ENCODE measurements around the gene SLC35D1. TPM values are rescaled to one million over a fixed set of nuclear protein-coding genes. Genes with fewer than 3 reads are reported as not detected.

The SLC35D1 gene
- total RNA-seq, 1 donor from 2014 or later = 11.8 TPM

- H3K4me1 Mint-ChIP-seq = no peaks in the 10 kb centered on the region
- no peak overlapping the region for H3K27ac Mint-ChIP-seq (ENCODE audit: unreplicated experiment)
- H3K4me3 Mint-ChIP-seq = no peak overlapping the region
- no peaks in the 10 kb centered on the region for H3K9me3 Mint-ChIP-seq
- H3K36me3 Mint-ChIP-seq (ENCODE audit: low read depth) = peaks cover 10% of the 10 kb centered on the region
- no peak for TF ChIP-seq CTCF (conservative IDR thresholded peaks at IDR 0.05)
- DNase-seq (ENCODE audit: low read depth, low spot score) = no peak
- no peaks in the 10 kb centered on the region for H3K27me3 Mint-ChIP-seq (ENCODE audit: low read depth)
Observed at GRCh38 chr1:66957938-66958337, 96.0 kb downstream of the SLC35D1 start.

- no peaks in the 10 kb centered on the region for H3K27me3 Mint-ChIP-seq (ENCODE audit: low read depth)
- H3K36me3 Mint-ChIP-seq (ENCODE audit: low read depth) = peaks cover 10% of the 10 kb centered on the region
- H3K4me1 Mint-ChIP-seq = no peaks in the 10 kb centered on the region
- H3K27ac Mint-ChIP-seq (ENCODE audit: unreplicated experiment) = no peak overlapping the region
- no peaks in the 10 kb centered on the region for H3K9me3 Mint-ChIP-seq
- no peak for DNase-seq (ENCODE audit: low read depth, low spot score)
- TF ChIP-seq CTCF (conservative IDR thresholded peaks at IDR 0.05) = no peak
- no peak overlapping the region for H3K4me3 Mint-ChIP-seq
Observed at GRCh38 chr1:66954208-66954607, 99.7 kb downstream of the SLC35D1 start.

- Mint-ChIP-seq H3K4me3 (no peak overlapping the region), H3K36me3 (ENCODE audit: low read depth) (peaks cover 10% of the 10 kb centered on the region), H3K4me1 (no peaks in the 10 kb centered on the region), H3K27me3 (ENCODE audit: low read depth) (no peaks in the 10 kb centered on the region), H3K9me3 (no peaks in the 10 kb centered on the region), H3K27ac (ENCODE audit: unreplicated experiment) (no peak overlapping the region)
- no peak for TF ChIP-seq CTCF (conservative IDR thresholded peaks at IDR 0.05)
- DNase-seq (ENCODE audit: low read depth, low spot score) = no peak
Observed at GRCh38 chr1:66951513-66951912, 102.4 kb downstream of the SLC35D1 start.

Other genes with a start within 250 kb of the SLC35D1 start
- 4.0 and 8.0 TPM in 2 replicates for gene DNAI4, start 129.3 kb downstream of the SLC35D1 start, total RNA-seq
- gene MIER1, start 129.2 kb downstream of the SLC35D1 start, total RNA-seq = 29.0 and 31.4 TPM in 2 replicates
- gene C1orf141, start 80.8 kb upstream of the SLC35D1 start, total RNA-seq = not detected in 2 replicates
- gene IL23R, start 112.3 kb upstream of the SLC35D1 start, total RNA-seq = not detected in 2 replicates

Measured in neural crest cell (in vitro differentiated cells).